BE2C (cell line): ENCODE measurements around the gene TMEM51.
"Not testable (repeated sequence)": the region's sequence is repeated elsewhere in the genome, so short reads cannot be mapped to it uniquely, and the experiment has no call there.

Source experiments
- DNase-seq: peaks from one replicate; pipeline ENCODE4 v3.0.0-alpha.2; 2020
- H3K27me3 ChIP-seq: fragments of 250-450 bp; sonication (Bioruptor Pico); 2 replicates; pipeline ENCODE4 v1.5.1; 2020; ENCODE audit warnings: mild to moderate bottlenecking
- H3K36me3 ChIP-seq: fragments of 250-450 bp; sonication (Bioruptor Pico); 2 replicates; pipeline ENCODE4 v1.5.1; 2020; ENCODE audit warnings: mild to moderate bottlenecking
- H3K4me1 ChIP-seq: fragments of 250-450 bp; sonication (Bioruptor Pico); 2 replicates; pipeline ENCODE4 v1.5.1; 2020
- H3K4me3 ChIP-seq: 2 replicates; pipeline ENCODE4 v1.5.1; 2011; ENCODE audit warnings: low read depth, low read length
- H3K9me3 ChIP-seq: fragments of 250-450 bp; sonication (Bioruptor Pico); 2 replicates; pipeline ENCODE4 v1.5.1; 2020
- TF ChIP-seq, protein P1 (sequence below): IDR thresholded peaks from 2 replicates; pipeline ENCODE4 v1.5.1; 2012; ENCODE audit warnings: mild to moderate bottlenecking, low read depth, low read length

TMEM51 gene

DNA sequence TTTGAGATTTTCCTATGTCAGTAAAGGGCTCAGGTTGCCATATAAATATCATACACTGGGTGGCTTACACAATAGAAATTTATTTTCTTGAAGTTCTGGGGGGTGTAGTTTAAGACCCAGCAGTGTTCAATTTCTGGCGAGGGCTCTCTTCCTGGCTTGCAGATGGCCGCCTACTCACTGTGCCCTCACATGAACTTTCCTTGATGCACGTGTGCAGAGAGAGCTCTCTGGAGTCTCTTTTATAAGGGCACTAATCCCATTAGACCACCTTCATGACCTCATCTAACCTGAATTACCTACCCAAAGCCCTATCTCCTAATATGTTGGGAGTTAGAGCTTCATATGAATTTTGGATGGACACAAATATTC is 21.1 kb downstream of the TMEM51 start:
- TF ChIP-seq, protein P1, sequence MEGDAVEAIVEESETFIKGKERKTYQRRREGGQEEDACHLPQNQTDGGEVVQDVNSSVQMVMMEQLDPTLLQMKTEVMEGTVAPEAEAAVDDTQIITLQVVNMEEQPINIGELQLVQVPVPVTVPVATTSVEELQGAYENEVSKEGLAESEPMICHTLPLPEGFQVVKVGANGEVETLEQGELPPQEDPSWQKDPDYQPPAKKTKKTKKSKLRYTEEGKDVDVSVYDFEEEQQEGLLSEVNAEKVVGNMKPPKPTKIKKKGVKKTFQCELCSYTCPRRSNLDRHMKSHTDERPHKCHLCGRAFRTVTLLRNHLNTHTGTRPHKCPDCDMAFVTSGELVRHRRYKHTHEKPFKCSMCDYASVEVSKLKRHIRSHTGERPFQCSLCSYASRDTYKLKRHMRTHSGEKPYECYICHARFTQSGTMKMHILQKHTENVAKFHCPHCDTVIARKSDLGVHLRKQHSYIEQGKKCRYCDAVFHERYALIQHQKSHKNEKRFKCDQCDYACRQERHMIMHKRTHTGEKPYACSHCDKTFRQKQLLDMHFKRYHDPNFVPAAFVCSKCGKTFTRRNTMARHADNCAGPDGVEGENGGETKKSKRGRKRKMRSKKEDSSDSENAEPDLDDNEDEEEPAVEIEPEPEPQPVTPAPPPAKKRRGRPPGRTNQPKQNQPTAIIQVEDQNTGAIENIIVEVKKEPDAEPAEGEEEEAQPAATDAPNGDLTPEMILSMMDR: no peak
- DNase-seq: no peak
- Histone ChIP-seq H3K9me3 (no peaks in the 10 kb centered on the region), H3K27me3 (no peaks in the 10 kb centered on the region), H3K4me3 (no peak overlapping the region), H3K4me1 (peaks cover 6% of the 10 kb centered on the region), H3K36me3 (no peaks in the 10 kb centered on the region)

DNA sequence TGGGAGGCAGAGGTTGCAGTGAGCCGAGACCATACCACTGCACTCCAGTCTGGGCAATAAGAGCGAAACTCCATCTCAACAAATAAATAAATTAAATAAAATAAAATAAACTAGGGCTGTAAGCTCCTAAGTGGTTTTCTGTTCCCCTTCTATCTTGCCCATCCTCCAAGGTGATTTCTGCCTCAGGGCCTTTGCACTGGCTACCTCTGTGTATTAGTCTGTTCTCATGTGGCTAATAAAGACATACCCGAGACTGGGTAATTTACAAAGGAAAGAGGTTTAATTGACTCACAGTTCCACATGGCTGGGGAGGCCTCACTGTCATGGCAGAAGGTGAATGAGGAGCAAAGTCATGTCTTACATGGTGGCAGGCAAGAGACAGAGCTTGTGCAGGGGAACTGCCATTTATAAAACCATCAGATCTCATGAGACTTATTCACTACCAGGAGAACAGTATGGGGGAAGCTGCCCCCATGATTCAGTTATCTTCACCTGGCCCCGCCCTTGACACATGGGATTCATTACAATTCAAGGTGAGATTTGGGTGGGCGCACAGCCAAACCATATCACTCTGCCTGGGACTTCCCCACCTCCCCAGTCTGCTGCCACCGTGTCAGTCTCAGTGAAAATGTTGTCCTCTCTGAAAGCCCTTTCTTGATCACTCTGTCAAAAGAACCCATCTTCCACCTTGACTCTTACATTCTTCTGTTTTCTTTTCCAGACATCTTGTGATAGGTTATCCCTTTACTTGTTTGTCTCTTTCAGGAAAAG is 22.0 kb downstream of the TMEM51 start:
- not testable (repeated sequence) for H3K27me3 ChIP-seq, H3K4me3 ChIP-seq, DNase-seq, H3K9me3 ChIP-seq, H3K36me3 ChIP-seq
- H3K4me1 ChIP-seq: peaks cover 13% of the 10 kb centered on the region

DNA sequence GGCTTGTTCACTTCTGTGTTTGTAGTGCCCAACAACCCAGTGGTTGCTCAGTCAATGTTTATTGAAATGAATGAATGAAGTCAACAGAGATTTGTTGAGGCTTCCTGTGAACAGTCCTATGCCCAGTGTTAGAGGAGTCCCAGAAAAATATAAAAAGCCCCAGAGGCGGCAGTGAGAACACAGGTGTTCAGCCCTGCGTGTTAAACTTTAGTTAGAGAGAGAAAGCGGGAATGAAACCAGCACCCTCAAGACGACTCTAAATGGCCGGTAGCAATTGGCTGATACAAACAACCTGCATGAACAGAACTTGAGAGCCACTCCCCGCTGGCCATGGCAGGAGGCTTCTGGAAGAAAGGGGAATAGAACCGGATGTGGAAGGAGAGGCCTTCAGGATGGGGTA is 22.6 kb downstream of the TMEM51 start:
- Histone ChIP-seq H3K4me1 (peaks cover 13% of the 10 kb centered on the region), H3K27me3 (no peaks in the 10 kb centered on the region)

DNA sequence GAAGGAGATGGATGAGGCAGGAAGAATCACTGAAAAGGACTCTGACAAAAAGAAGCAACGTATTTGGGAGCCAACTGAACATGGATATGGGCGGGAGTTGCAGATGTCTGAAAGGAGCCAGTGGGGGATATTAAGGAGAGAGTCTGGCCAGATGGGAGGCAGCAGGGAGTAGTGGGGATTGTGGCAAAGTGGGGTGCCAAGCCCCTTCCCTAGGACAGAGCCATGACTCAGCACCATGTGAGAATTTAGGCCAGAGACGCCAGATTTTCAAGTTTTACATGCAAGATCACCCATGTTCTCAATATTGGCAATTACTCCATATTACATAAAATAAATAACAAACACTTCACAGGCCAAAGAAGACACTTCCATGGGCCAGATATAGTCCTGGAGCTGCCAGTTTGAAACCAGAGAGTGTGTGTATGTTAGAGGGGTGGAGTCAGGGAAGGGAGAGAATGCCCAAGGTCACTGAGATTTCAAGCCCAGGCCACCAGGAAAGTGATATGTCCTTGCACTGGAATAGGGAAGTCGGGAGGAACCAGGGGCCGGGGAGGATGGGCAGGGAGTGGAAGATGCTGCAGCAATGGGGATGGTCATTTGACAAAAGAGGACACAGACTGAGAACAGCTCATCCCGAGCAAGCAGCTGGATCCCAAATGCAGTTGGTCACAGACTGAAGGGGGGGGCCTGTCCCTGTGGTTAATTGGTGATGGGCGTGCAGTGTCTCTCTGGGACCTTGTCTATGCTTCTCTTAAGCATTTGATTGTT is 23.5 kb downstream of the TMEM51 start:
- no peak for DNase-seq
- no peaks in the 10 kb centered on the region for H3K36me3 ChIP-seq

More for the DNA sequence above, 22.6 kb downstream of the TMEM51 start:
- TF ChIP-seq, protein P1: no peak
- H3K36me3 ChIP-seq: no peaks in the 10 kb centered on the region
- DNase-seq: no peak
- H3K9me3 ChIP-seq: no peaks in the 10 kb centered on the region
- H3K4me3 ChIP-seq: no peak overlapping the region

DNA sequence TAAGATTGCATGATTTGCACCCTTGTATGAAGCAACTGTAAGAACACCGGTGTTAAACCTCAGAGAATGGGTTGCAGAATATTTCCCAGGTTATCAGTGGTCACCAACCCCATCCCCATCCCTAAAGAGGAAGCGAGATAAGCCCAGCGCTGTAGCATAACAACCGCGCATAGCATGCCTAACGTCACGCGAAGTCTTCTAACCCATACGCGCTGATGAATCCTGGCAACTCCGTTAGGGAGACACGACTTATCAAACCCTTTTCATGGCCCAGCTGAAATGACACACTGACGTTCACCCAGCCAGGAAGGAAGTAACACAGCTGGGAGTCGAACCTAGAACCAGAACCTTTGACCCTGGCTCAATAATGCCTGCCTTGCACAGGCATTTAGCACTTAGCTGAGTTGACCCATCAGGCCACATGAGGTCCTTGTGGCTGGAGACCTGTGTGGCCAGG is 24.2 kb downstream of the TMEM51 start:
- no peak overlapping the region for H3K4me3 ChIP-seq
- H3K27me3 ChIP-seq: no peaks in the 10 kb centered on the region
- no peaks in the 10 kb centered on the region for H3K36me3 ChIP-seq
- TF ChIP-seq, protein P1: no peak
- no peak for DNase-seq
- H3K9me3 ChIP-seq: no peaks in the 10 kb centered on the region
- peaks cover 13% of the 10 kb centered on the region for H3K4me1 ChIP-seq

More for the DNA sequence above, 23.5 kb downstream of the TMEM51 start:
- TF ChIP-seq, protein P1: no peak
- no peaks in the 10 kb centered on the region for H3K27me3 ChIP-seq
- no peak overlapping the region for H3K4me3 ChIP-seq
- peaks cover 13% of the 10 kb centered on the region for H3K4me1 ChIP-seq
- H3K9me3 ChIP-seq: no peaks in the 10 kb centered on the region

DNA sequence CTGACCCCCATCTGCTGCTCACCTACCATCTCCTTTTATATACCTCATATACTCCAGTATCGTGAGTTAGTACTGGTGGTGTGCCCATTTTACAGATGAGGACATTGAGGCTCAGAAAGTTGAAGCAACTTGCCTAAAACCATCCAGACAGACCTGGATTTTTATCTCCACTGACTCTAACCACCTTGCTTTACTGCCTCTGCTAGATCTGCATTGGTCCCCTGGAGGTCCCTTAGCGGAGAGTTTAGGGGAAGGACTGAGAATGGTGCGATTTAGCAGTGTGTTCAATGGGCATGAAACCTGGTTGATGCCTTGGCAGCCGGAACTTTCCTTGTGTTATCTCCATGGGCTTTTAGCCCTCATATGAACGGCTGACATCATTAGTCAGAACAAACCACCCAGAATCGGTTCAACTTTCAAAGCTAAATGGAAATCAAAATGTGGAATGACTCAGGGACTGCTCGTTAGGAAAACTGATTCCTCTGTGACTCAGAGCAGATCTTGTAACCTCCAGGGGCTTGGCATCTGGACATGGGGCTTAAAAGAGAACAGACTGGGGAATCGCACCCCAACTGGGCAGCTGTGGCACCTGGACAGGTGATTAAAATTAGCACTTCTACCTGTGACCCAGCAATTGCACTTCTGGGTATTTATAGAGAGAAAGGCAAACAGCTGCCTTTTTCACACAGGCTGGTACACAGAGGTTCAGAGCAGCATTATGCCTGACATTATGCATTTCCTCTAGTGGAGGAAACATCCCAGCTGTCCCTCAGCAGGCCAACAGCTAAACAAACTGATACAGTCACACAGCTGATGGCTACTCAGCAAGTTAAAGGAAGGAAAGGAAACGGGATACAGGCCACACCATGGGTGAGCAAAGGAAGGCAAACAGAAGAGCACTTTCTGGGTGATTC is 25.3 kb downstream of the TMEM51 start:
- DNase-seq: no peak
- Histone ChIP-seq H3K9me3 (no peaks in the 10 kb centered on the region), H3K27me3 (no peaks in the 10 kb centered on the region), H3K4me3 (no peak overlapping the region), H3K36me3 (no peaks in the 10 kb centered on the region), H3K4me1 (peaks cover 13% of the 10 kb centered on the region)
- TF ChIP-seq, protein P1: no peak
